CD14-positive monocyte (primary cell): ENCODE results near the gene KATNIP. TPM values are rescaled to one million over a fixed set of nuclear protein-coding genes. Genes with fewer than 3 reads are reported as not detected.

ENCODE experiments used
- DNase-seq, 3 donors: peaks; one replicate each; pipeline ENCODE4 v3.0.0-alpha.2; 2011 to 2022
- H2AFZ ChIP-seq: 2 replicates; pipeline ENCODE4 v1.6.0; 2012; ENCODE audit warnings: mild to moderate bottlenecking, low read depth, low read length, inconsistent platforms; ENCODE audit not compliant: insufficient read depth, poor library complexity, severe bottlenecking
- H3K27ac ChIP-seq, 2 donors: 1 replicate in 1 of 2; 2 replicates in 1 of 2; pipeline ENCODE4 v1.5.1; 2012 to 2013; ENCODE audit warnings: low read length in 2 of 2, control low read depth in 1 of 2, inconsistent platforms in 1 of 2, low read depth in 1 of 2, mild to moderate bottlenecking in 1 of 2
- H3K27me3 ChIP-seq, 2 donors: one replicate each; pipeline versions ENCODE4 v1.6.0 to v1.6.1; 2011 to 2013; ENCODE audit warnings: low read length in 2 of 2; ENCODE audit not compliant: control insufficient read depth in 2 of 2, insufficient read depth in 2 of 2
- H3K36me3 ChIP-seq, 2 donors: replicated peaks in 1 of 2; 1 replicate in 1 of 2; 2 replicates in 1 of 2; pipeline versions ENCODE4 v1.5.1 to v1.6.1; 2012 to 2013; ENCODE audit warnings: low read length in 2 of 2, control low read depth in 1 of 2, inconsistent platforms in 1 of 2, mild to moderate bottlenecking in 1 of 2; ENCODE audit not compliant: insufficient read depth in 2 of 2, control insufficient read depth in 1 of 2
- H3K4me1 ChIP-seq, 2 donors: 1 replicate in 1 of 2; 2 replicates in 1 of 2; pipeline versions ENCODE4 v1.5.1 to v1.6.1; 2012 to 2013; ENCODE audit warnings: low read length in 2 of 2, control low read depth in 1 of 2, inconsistent platforms in 1 of 2, mild to moderate bottlenecking in 1 of 2, moderate library complexity in 1 of 2; ENCODE audit not compliant: insufficient read depth in 2 of 2, control insufficient read depth in 1 of 2
- H3K4me2 ChIP-seq: replicated peaks from 2 replicates; pipeline ENCODE3; 2012; ENCODE audit warnings: low read length, moderate library complexity, mild to moderate bottlenecking; ENCODE audit not compliant: poor library complexity, severe bottlenecking; ENCODE audit errors: extremely low read depth
- H3K4me3 ChIP-seq, 3 experiments: fragments of 200-600 bp in 1 of 3; sonication (generic) in 1 of 3; replicated peaks in 1 of 3; 1 replicate in 2 of 3; 2 replicates in 1 of 3; pipeline ENCODE4 v1.5.1; 2011 to 2013; ENCODE audit warnings: low read length in 3 of 3, mild to moderate bottlenecking in 3 of 3, control low read depth in 2 of 3, low read depth in 2 of 3, inconsistent platforms in 1 of 3, moderate library complexity in 1 of 3
- H3K79me2 ChIP-seq: 2 replicates; pipeline ENCODE4 v1.6.0; 2012; ENCODE audit warnings: mild to moderate bottlenecking, control low read depth, inconsistent platforms, low read length, moderate library complexity; ENCODE audit not compliant: insufficient read depth
- H3K9ac ChIP-seq: 2 replicates; pipeline ENCODE4 v1.6.0; 2017; ENCODE audit warnings: low read length, mild to moderate bottlenecking; ENCODE audit not compliant: insufficient read depth, poor library complexity, severe bottlenecking
- H3K9me3 ChIP-seq, 2 donors: replicated peaks in 1 of 2; 1 replicate in 1 of 2; 2 replicates in 1 of 2; pipeline versions ENCODE4 v1.5.1 to v1.6.1; 2012 to 2013; ENCODE audit warnings: low read length in 2 of 2, control low read depth in 1 of 2; ENCODE audit not compliant: control insufficient read depth in 1 of 2, insufficient read depth in 1 of 2
- H4K20me1 ChIP-seq: 2 replicates; pipeline ENCODE4 v1.6.0; 2012; ENCODE audit warnings: mild to moderate bottlenecking, low read length, control low read depth, moderate library complexity; ENCODE audit not compliant: insufficient read depth
- H3K27ac Mint-ChIP-seq, 7 donors: one replicate each; pipeline ENCODE4 v1.8.0; 2020; ENCODE audit warnings: mild to moderate bottlenecking in 7 of 7, mixed read lengths in 7 of 7, moderate library complexity in 6 of 7, inconsistent platforms in 2 of 7
- H3K27me3 Mint-ChIP-seq, 3 donors: one replicate each; pipeline ENCODE4 v1.8.0; 2021 to 2022; ENCODE audit warnings: low read depth in 3 of 3, mild to moderate bottlenecking in 3 of 3, mixed read lengths in 3 of 3, moderate library complexity in 3 of 3, inconsistent platforms in 1 of 3
- H3K36me3 Mint-ChIP-seq, 2 donors: one replicate each; pipeline ENCODE4 v1.8.0; 2020; ENCODE audit warnings: mixed read lengths in 2 of 2, inconsistent platforms in 1 of 2, mild to moderate bottlenecking in 1 of 2
- H3K4me1 Mint-ChIP-seq: one replicate; pipeline ENCODE4 v1.8.0; 2020; ENCODE audit warnings: mild to moderate bottlenecking, mixed read lengths
- H3K4me3 Mint-ChIP-seq, 2 donors: one replicate each; pipeline ENCODE4 v1.8.0; 2020; ENCODE audit warnings: mild to moderate bottlenecking in 2 of 2, mixed read lengths in 2 of 2, moderate library complexity in 1 of 2
- H3K9me3 Mint-ChIP-seq, 7 donors: one replicate each; pipeline ENCODE4 v1.8.0; 2020 to 2022; ENCODE audit warnings: mixed read lengths in 7 of 7, mild to moderate bottlenecking in 6 of 7, moderate library complexity in 6 of 7, inconsistent platforms in 2 of 7
- CTCF ChIP-seq: fragments of 200-600 bp; IDR thresholded peaks from one replicate; pipeline ENCODE4 v1.8.0; 2022; ENCODE audit warnings: antibody characterized with exemption, mild to moderate bottlenecking
- WGBS: methylation state at CpG from one replicate; pipeline ENCODE4 v1.1.5; 2013; ENCODE audit warnings: missing lambda C conversion rate; ENCODE audit not compliant: insufficient coverage; 5-methylcytosine and 5-hydroxymethylcytosine counted together
- intact Hi-C, 2 donors: fragments of 100-400 bp; cut with micrococcal nuclease; formaldehyde crosslinking; loops; one replicate each; pipeline versions ENCODE4 v1.15.0 to v1.15.1; 2023
- polyA plus RNA-seq, 3 donors: library from polyadenylated mRNA; depleted of rRNA in 1 of 3; unstranded in 2 of 3; stranded (reverse) in 1 of 3; fragments of 300-500 nt in 2 of 3; fragments of >200 nt in 1 of 3; fragmentation: Illumina TruSeq in 2 of 3; gene quantifications; 1 replicate in 2 of 3; 2 replicates in 1 of 3; pipeline ENCODE4 v1.2.3, GENCODE V29; 2012 to 2021

Gene KATNIP
- polyA plus RNA-seq, 3 donors = 2.4 to 28.0 (median 5.0) TPM

DNA sequence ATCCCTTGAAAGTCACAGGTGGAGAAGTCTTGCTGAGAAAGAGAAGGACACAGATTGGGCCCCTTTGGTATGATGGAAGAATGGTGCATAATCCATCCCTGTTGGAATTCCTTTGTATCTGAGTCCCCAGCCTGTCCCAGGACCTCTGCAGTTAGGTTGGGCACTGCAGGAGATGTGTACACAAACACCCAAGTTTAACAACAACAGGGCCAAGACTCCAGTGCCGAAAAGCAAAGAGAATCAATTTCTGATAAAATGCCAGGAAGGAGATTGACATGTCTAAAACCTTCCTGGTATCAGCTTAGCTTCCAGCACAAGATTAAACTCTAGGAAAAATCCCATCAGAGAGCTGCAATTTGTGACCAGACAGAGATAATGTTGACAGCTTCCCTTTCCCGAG, 32.9 kb downstream of the KATNIP start:
- Mint-ChIP-seq H3K4me1 (peaks cover 30% of the 10 kb centered on the region), H3K9me3 (peaks cover 0 to 3% (median 0%) of the 10 kb centered on the region in 7 donors), H3K27me3 (peaks cover 0 to 1% (median 0%) of the 10 kb centered on the region in 3 donors), H3K4me3 (no peak overlapping the region), H3K36me3 (peaks cover 24 to 33% of the 10 kb centered on the region in 2 donors), H3K27ac (no peak overlapping the region)
- Histone ChIP-seq H3K4me3 (no peak overlapping the region), H4K20me1 (no peaks in the 10 kb centered on the region), H2AFZ (no peak overlapping the region), H3K4me2 (no peak overlapping the region), H3K9ac (no peak overlapping the region), H3K9me3 (no peaks in the 10 kb centered on the region), H3K36me3 (no peaks in the 10 kb centered on the region), H3K79me2 (no peaks in the 10 kb centered on the region), H3K27me3 (no peaks in the 10 kb centered on the region), H3K4me1 (peaks cover 16 to 20% of the 10 kb centered on the region in 2 donors), H3K27ac (no peak overlapping the region)
- TF ChIP-seq CTCF = no peak
- 100% methylated on average over 1 of the region's 2 CpGs for WGBS
- no peak for DNase-seq
- intact Hi-C loops = no loop called here

DNA sequence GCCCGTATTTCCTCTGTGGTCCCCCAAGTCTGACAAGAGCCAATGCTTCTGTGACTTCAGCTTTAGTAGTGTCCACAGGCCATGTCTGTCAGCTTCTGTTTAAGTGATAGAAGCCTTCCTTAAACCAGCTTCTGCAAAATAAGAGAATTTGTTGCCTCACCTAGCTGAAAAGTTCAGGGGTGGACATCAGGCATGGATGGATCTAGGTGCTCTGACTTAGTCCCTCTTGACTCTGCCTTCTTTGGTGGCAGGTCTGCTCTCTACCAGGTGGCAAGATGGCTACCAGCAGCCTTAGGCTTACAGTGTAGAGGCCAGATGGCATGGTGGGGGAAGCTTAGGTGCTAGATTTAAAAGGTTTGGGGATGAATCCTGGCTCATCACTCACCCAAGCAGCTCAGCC, 33.7 kb downstream of the KATNIP start:
- H3K4me3 ChIP-seq = no peak overlapping the region
- Mint-ChIP-seq H3K4me3 (no peak overlapping the region), H3K4me1 (peaks cover 26% of the 10 kb centered on the region), H3K9me3 (peaks cover 0 to 3% (median 0%) of the 10 kb centered on the region in 7 donors), H3K27ac (no peak overlapping the region), H3K27me3 (peaks cover 0 to 1% (median 0%) of the 10 kb centered on the region in 3 donors), H3K36me3 (peaks cover 24 to 34% of the 10 kb centered on the region in 2 donors)
- no peaks in the 10 kb centered on the region for H3K36me3 ChIP-seq
- H3K4me1 ChIP-seq = peaks cover 16 to 20% of the 10 kb centered on the region in 2 donors
- no peak overlapping the region for H2AFZ ChIP-seq
- H3K9me3 ChIP-seq = no peaks in the 10 kb centered on the region
- DNase-seq = no peak
- no peak overlapping the region for H3K27ac ChIP-seq
- no peak for TF ChIP-seq CTCF
- no peaks in the 10 kb centered on the region for H4K20me1 ChIP-seq
- H3K79me2 ChIP-seq = no peaks in the 10 kb centered on the region
- H3K4me2 ChIP-seq = no peak overlapping the region
- intact Hi-C loops = no loop called here
- no peak overlapping the region for H3K9ac ChIP-seq
- 100% methylated on average over 1 of the region's 1 CpG for WGBS
- no peaks in the 10 kb centered on the region for H3K27me3 ChIP-seq
